ENCODE measurements around the gene ECD. TPM values are rescaled to one million over a fixed set of nuclear protein-coding genes. Genes with fewer than 3 reads are reported as not detected.

Gene ECD
- total and polyA plus RNA-seq, 10 of the 15 experiments (the other 5 are each of a cell fraction or from before 2014, with no cell fraction given), result 27.3 to 61.6 (median 44.0) TPM

DNA sequence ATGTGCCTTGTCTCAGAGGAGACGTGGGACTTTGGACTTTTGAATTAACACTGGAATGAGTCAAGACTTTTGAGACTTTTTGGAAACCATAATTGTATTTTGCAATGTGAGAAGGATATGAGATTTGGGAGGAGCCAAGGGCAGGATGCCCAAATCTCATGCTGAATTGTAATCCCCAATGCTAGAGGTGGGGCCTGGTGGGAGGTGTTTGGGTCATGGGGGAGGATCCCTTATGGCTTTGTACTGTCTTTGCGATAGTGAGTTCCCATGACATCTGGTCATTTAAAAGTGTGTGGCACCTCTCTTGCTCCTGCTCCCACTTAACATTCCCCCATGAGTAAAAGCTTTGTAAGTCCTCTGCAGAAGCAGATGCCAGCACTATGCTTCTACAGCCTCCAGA, 40.1 kb upstream of the ECD start:
- Histone ChIP-seq H3K4me3 (no peak overlapping the region), H2AFZ (ENCODE audit: control insufficient read depth, low read depth, low read length) (no peak overlapping the region), H3K27me3 (replicated peaks in 1 of 2; ENCODE audit: control insufficient read depth in 2 of 2, insufficient read depth in 2 of 2, low read length in 1 of 2) (no peaks in the 10 kb centered on the region), H4K20me1 (ENCODE audit: control insufficient read depth, insufficient read depth) (no peaks in the 10 kb centered on the region), H3K9me3 (replicated peaks; ENCODE audit: control insufficient read depth, insufficient read depth, low read length) (no peaks in the 10 kb centered on the region), H3K9ac (ENCODE audit: control insufficient read depth, insufficient read depth, low read length) (no peak overlapping the region), H3K27ac (ENCODE audit: control insufficient read depth, insufficient read depth) (no peak overlapping the region), H3K4me1 (ENCODE audit: control insufficient read depth, insufficient read depth, low read length) (no peaks in the 10 kb centered on the region), H3K4me2 (ENCODE audit: control insufficient read depth, insufficient read depth) (no peak overlapping the region), H3K36me3 (ENCODE audit: control insufficient read depth in 2 of 2, insufficient read depth in 2 of 2, low read length in 1 of 2) (no peaks in the 10 kb centered on the region), H3K79me2 (ENCODE audit: control insufficient read depth, insufficient read depth, low read length) (no peaks in the 10 kb centered on the region)
- BruUV-seq (replicated peaks), result no TSS peak
- TF ChIP-seq ATF7 (IDR thresholded peaks at IDR 0.05; ENCODE audit: low read depth), result no peak
- no peak for TF ChIP-seq NFYB (IDR thresholded peaks at IDR 0.05; ENCODE audit: insufficient read depth, low read depth, low read length)
- no peak for TF ChIP-seq CHD4 (IDR thresholded peaks at IDR 0.05)
- TF ChIP-seq STAT3 (IDR thresholded peaks at IDR 0.05; ENCODE audit: low read depth, low read length), result no peak
- no peak for TF ChIP-seq MYC (IDR thresholded peaks at IDR 0.05; ENCODE audit: insufficient read depth, insufficient read length, insufficient replicate concordance, low read length, severe bottlenecking)
- no peak for TF ChIP-seq POLR2AphosphoS2 (IDR thresholded peaks at IDR 0.05; ENCODE audit: low read depth, low read length)
- no peak for TF ChIP-seq IRF4 (IDR thresholded peaks at IDR 0.05; ENCODE audit: low read depth, low read length)
- TF ChIP-seq SMARCA5 (IDR thresholded peaks at IDR 0.05), result no peak
- no peak for TF ChIP-seq SUPT20H (IDR thresholded peaks at IDR 0.05; ENCODE audit: borderline replicate concordance, control insufficient read depth, low read depth, low read length)
- TF ChIP-seq, protein P1, sequence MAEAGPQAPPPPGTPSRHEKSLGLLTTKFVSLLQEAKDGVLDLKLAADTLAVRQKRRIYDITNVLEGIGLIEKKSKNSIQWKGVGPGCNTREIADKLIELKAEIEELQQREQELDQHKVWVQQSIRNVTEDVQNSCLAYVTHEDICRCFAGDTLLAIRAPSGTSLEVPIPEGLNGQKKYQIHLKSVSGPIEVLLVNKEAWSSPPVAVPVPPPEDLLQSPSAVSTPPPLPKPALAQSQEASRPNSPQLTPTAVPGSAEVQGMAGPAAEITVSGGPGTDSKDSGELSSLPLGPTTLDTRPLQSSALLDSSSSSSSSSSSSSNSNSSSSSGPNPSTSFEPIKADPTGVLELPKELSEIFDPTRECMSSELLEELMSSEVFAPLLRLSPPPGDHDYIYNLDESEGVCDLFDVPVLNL (IDR thresholded peaks at IDR 0.05; ENCODE audit: low read depth, low read length), result no peak
- SMC1A ChIA-PET (ENCODE audit: uncharacterized antibody, unreplicated experiment), result interaction anchor here (1.5 kb wide), 1 partner anchor 39 kb away, joined by 3 read pairs; the partner anchor contains the start of gene DNAJC9
- POLR2A ChIA-PET, result no interaction called here
- RAD21 ChIA-PET (ENCODE audit: unreplicated experiment), result no interaction called here
- CTCF ChIA-PET, result no interaction called here
- 98% methylated on average over 2 of the region's 2 CpGs for WGBS (ENCODE audit: insufficient coverage, insufficient replicate concordance, low lambda C conversion rate, missing lambda C conversion rate)
- DNase-seq (ENCODE audit: low read depth, low spot score), result no peak
- no peak for FAIRE-seq
- in situ Hi-C loops (cut with MboI) (no loop called here), intact Hi-C loops (cut with micrococcal nuclease; ENCODE audit: unreplicated experiment) (no loop called here)
- no peak for ATAC-seq
